Measurements from ENCODE around the gene GMIP. TPM values are rescaled to one million over a fixed set of nuclear protein-coding genes. Genes with fewer than 3 reads are reported as not detected.

Gene GMIP
- total RNA-seq, 1 experiment from 2014 or later, result 12.7 TPM

DNA sequence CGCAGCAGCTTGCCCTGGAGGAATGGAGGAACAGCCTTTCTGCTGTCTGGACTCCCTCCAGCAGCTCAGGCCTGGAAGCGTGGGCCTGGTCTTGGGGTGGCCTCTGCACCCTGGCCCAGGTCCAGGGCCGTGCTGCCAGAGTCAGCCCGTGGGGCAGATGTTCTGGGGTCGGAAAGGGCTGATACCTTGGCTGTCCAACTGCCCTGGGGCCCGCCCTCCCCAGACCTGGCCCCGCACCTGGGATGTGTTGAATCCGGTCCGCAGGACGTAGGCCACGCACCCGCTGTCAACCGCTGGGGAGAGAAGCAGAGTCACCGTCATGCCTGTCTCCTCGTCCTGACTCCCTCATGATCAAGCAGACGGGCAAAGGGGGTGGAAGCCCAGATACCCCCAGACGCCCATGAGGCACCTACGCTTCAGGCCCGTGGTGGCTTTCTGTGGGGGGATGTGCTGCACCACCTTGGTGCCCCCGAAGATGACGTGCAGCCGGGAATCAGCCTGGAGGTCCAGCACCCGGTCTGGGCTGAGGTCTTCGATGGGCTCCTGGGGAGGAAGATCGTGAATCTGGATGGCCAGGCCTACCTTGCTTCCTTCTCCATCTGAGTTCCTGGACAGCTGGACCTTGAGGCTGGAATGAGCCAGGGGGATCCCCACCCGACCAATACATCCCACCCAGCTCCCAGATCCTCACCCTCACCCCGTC lies 12.3 kb upstream of the GMIP start:
- H3K4me1 ChIP-seq (ENCODE audit: insufficient read depth, low read length), result no peaks in the 10 kb centered on the region
- no peak overlapping the region for H4K91ac ChIP-seq (ENCODE audit: insufficient read length, low read depth, low read length)
- H3K27ac ChIP-seq (ENCODE audit: insufficient read length, low read depth, low read length), result no peak overlapping the region
- no peaks in the 10 kb centered on the region for H3K79me1 ChIP-seq (ENCODE audit: insufficient read depth, low read depth, low read length, poor library complexity, severe bottlenecking)
- no peaks in the 10 kb centered on the region for H3K23me2 ChIP-seq (ENCODE audit: insufficient read length, low read depth, low read length, poor library complexity, severe bottlenecking)
- no peak overlapping the region for H4K8ac ChIP-seq (replicated peaks; ENCODE audit: insufficient read length, low read depth, low read length)
- TF ChIP-seq, protein P1, sequence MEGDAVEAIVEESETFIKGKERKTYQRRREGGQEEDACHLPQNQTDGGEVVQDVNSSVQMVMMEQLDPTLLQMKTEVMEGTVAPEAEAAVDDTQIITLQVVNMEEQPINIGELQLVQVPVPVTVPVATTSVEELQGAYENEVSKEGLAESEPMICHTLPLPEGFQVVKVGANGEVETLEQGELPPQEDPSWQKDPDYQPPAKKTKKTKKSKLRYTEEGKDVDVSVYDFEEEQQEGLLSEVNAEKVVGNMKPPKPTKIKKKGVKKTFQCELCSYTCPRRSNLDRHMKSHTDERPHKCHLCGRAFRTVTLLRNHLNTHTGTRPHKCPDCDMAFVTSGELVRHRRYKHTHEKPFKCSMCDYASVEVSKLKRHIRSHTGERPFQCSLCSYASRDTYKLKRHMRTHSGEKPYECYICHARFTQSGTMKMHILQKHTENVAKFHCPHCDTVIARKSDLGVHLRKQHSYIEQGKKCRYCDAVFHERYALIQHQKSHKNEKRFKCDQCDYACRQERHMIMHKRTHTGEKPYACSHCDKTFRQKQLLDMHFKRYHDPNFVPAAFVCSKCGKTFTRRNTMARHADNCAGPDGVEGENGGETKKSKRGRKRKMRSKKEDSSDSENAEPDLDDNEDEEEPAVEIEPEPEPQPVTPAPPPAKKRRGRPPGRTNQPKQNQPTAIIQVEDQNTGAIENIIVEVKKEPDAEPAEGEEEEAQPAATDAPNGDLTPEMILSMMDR (conservative IDR thresholded peaks at IDR 0.05), result no peak
- H3K4ac ChIP-seq (ENCODE audit: low read depth, low read length), result no peak overlapping the region
- no peak overlapping the region for H2AK5ac ChIP-seq (ENCODE audit: insufficient read length, low read length)
- peaks cover 43 to 88% (median 84%) of the 10 kb centered on the region in 3 experiments for H3K36me3 Mint-ChIP-seq (ENCODE audit: insufficient read depth in 1 of 3, low read depth in 3 of 3)
- no peak overlapping the region for H3K27ac Mint-ChIP-seq
- no CpG with 5 or more reads among the region's 27 CpGs for WGBS (ENCODE audit: extremely low coverage, insufficient read length, low lambda C conversion rate)
- no peaks in the 10 kb centered on the region for H4K20me1 ChIP-seq (ENCODE audit: control insufficient read depth, insufficient read depth, insufficient read length)
- no peak overlapping the region for H3T11ph ChIP-seq (ENCODE audit: low read length)
- no peak overlapping the region for H2BK12ac ChIP-seq (ENCODE audit: insufficient read length, low read depth, low read length)
- H3K56ac ChIP-seq (ENCODE audit: insufficient read length, low read depth, low read length), result no peak overlapping the region
- H2BK120ac ChIP-seq (ENCODE audit: low read depth, low read length, poor library complexity, severe bottlenecking), result no peak overlapping the region
- DNase-seq, result no peak
- no peaks in the 10 kb centered on the region for H3K9me3 Mint-ChIP-seq
- H3K27me3 ChIP-seq (ENCODE audit: insufficient read depth, low read length), result no peaks in the 10 kb centered on the region
- no peak overlapping the region for H2BK15ac ChIP-seq (ENCODE audit: low read depth, low read length)
- no peak overlapping the region for H3K4me3 Mint-ChIP-seq
- H2AFZ ChIP-seq (ENCODE audit: low read length), result no peak overlapping the region
- H3K4me1 Mint-ChIP-seq, result no peaks in the 10 kb centered on the region
- no peak overlapping the region for H3K14ac ChIP-seq (ENCODE audit: insufficient read depth, low read length)
- H3K79me2 ChIP-seq (ENCODE audit: insufficient read depth, low read length), result no peaks in the 10 kb centered on the region
- no peak overlapping the region for H2BK20ac ChIP-seq (ENCODE audit: low read depth, low read length, poor library complexity, severe bottlenecking)
- H3K9ac ChIP-seq (ENCODE audit: extremely low read depth, insufficient read length, low read length), result no peak overlapping the region
- no peaks in the 10 kb centered on the region for H3K9me3 ChIP-seq (ENCODE audit: control insufficient read depth, low read depth, low read length)
- no peak overlapping the region for H3K23ac ChIP-seq (ENCODE audit: insufficient read length, low read depth, low read length)
- no peak overlapping the region for H3K4me2 ChIP-seq (ENCODE audit: insufficient read depth, insufficient read length, low read length)
- no peak overlapping the region for H2BK5ac ChIP-seq (ENCODE audit: insufficient read length, low read length)
- no peak overlapping the region for H4K5ac ChIP-seq (ENCODE audit: insufficient read length, low read depth, low read length)
- no peaks in the 10 kb centered on the region; the same call in 1 of the 2 replicates for H3K27me3 Mint-ChIP-seq (ENCODE audit: low read depth)
- no peak overlapping the region for H3K18ac ChIP-seq (ENCODE audit: insufficient read length, low read depth, low read length)

Data from H9 (cell line).